ENCODE measurements around the gene MCTP2. TPM values are rescaled to one million over a fixed set of nuclear protein-coding genes. Genes with fewer than 3 reads are reported as not detected.

The MCTP2 gene
- total and polyA plus RNA-seq, 2 of the 8 experiments (the other 6 are each of a cell fraction or from before 2014, with no cell fraction given), result 3.4 to 4.5 TPM

GRCh38 chr15:94398001-94398400 is 166.6 kb downstream of the MCTP2 start:
- Histone ChIP-seq H3K36me3 (ENCODE audit: control insufficient read depth in 2 of 4, insufficient read depth in 4 of 4, low read length in 3 of 4) (no peaks in the 10 kb centered on the region), H3K4ac (replicated peaks; ENCODE audit: insufficient read length, low read depth, low read length) (no peak overlapping the region), H4K91ac (replicated peaks; ENCODE audit: insufficient read length, low read length) (no peak overlapping the region), H4K8ac (ENCODE audit: extremely low read depth, insufficient read depth, low read length) (no peak overlapping the region), H2AK5ac (ENCODE audit: low read depth, low read length) (no peak overlapping the region), H3K9me3 (ENCODE audit: insufficient read depth in 2 of 2, low read depth in 1 of 2, low read length in 1 of 2) (no peaks in the 10 kb centered on the region), H3K23ac (ENCODE audit: insufficient read length) (no peak overlapping the region), H2BK20ac (ENCODE audit: low read length) (no peak overlapping the region), H3K79me1 (ENCODE audit: low read depth, low read length) (no peaks in the 10 kb centered on the region), H3K23me2 (ENCODE audit: low read depth, low read length) (no peaks in the 10 kb centered on the region), H2AFZ (ENCODE audit: low read length) (no peak overlapping the region), H4K5ac (ENCODE audit: insufficient read length, low read depth, low read length) (no peak overlapping the region), H3K27ac (ENCODE audit: low read depth, low read length) (no peak overlapping the region), H3K4me3 (ENCODE audit: extremely low read depth in 1 of 4, insufficient read depth in 2 of 4, low read depth in 3 of 4, low read length in 4 of 4) (no peak overlapping the region), H3K79me2 (ENCODE audit: control insufficient read depth in 1 of 2, insufficient read depth in 2 of 2, low read length in 2 of 2) (no peaks in the 10 kb centered on the region), H4K20me1 (replicated peaks in 1 of 2; ENCODE audit: control insufficient read depth in 1 of 2, insufficient read depth in 2 of 2, low read length in 2 of 2) (no peaks in the 10 kb centered on the region), H3K56ac (replicated peaks; ENCODE audit: insufficient read length, low read depth, low read length) (no peak overlapping the region), H3K27me3 (replicated peaks in 1 of 4; ENCODE audit: control insufficient read depth in 3 of 4, extremely low read depth in 1 of 4, insufficient read depth in 3 of 4, low read length in 3 of 4) (no peaks in the 10 kb centered on the region), H2BK5ac (ENCODE audit: low read depth, low read length) (no peak overlapping the region), H3K9ac (replicated peaks in 1 of 4; ENCODE audit: extremely low read depth in 1 of 4, low read depth in 3 of 4, low read length in 3 of 4) (no peak overlapping the region), H2BK120ac (replicated peaks; ENCODE audit: low read depth, low read length) (no peak overlapping the region), H2BK12ac (ENCODE audit: low read depth, low read length) (no peak overlapping the region), H3K14ac (ENCODE audit: insufficient read length) (no peak overlapping the region), H3K4me2 (ENCODE audit: insufficient read depth in 1 of 2, low read depth in 2 of 2, low read length in 2 of 2) (no peak overlapping the region), H2BK15ac (ENCODE audit: low read length) (no peak overlapping the region), H3K18ac (ENCODE audit: extremely low read depth, low read length) (no peak overlapping the region), H3K4me1 (replicated peaks in 1 of 4; ENCODE audit: control insufficient read depth in 3 of 4, insufficient read depth in 4 of 4, low read length in 3 of 4) (peaks cover 0 to 8% (median 3%) of the 10 kb centered on the region in 4 experiments; a peak in 3 of 7 replicates)
- POLR2A ChIA-PET (ENCODE audit: partially characterized antibody), result no interaction called here
- CTCF ChIA-PET (ENCODE audit: partially characterized antibody), result interaction anchor here (0.8 to 1.4 kb wide), 5 partner anchors 17 to 191 kb away, joined by 3 to 6 read pairs (median 3); no protein-coding TSS in a partner anchor
- no peak for FAIRE-seq
- TF ChIP-seq, protein P1, sequence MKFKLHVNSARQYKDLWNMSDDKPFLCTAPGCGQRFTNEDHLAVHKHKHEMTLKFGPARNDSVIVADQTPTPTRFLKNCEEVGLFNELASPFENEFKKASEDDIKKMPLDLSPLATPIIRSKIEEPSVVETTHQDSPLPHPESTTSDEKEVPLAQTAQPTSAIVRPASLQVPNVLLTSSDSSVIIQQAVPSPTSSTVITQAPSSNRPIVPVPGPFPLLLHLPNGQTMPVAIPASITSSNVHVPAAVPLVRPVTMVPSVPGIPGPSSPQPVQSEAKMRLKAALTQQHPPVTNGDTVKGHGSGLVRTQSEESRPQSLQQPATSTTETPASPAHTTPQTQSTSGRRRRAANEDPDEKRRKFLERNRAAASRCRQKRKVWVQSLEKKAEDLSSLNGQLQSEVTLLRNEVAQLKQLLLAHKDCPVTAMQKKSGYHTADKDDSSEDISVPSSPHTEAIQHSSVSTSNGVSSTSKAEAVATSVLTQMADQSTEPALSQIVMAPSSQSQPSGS (IDR thresholded peaks at IDR 0.05; ENCODE audit: low read length), result no peak
- TF ChIP-seq USF2 (IDR thresholded peaks at IDR 0.05; ENCODE audit: low read length) (no peak), YY1 (IDR thresholded peaks at IDR 0.05; ENCODE audit: low read depth, low read length) (no peak), TAF1 (IDR thresholded peaks at IDR 0.05; ENCODE audit: low read depth, low read length) (no peak), JUND (IDR thresholded peaks at IDR 0.05; ENCODE audit: low read length) (no peak), SIN3A (conservative IDR thresholded peaks at IDR 0.05 in 1 of 2, IDR thresholded peaks at IDR 0.05 in 1 of 2; ENCODE audit: low read depth in 1 of 2, low read length in 2 of 2) (no peak), SIRT6 (IDR thresholded peaks at IDR 0.05; ENCODE audit: low read length) (no peak), SUZ12 (IDR thresholded peaks at IDR 0.05; ENCODE audit: low read length) (no peak), EZH2 (IDR thresholded peaks at IDR 0.05; ENCODE audit: low read depth, low read length, severe bottlenecking) (no peak), RAD21 (IDR thresholded peaks at IDR 0.05 in 1 of 2, conservative IDR thresholded peaks at IDR 0.05 in 1 of 2; ENCODE audit: low read depth in 2 of 2, low read length in 2 of 2) (no peak)
- no peak for DNase-seq (ENCODE audit: low read depth in 1 of 2, low spot score in 2 of 2)
